HL-60/S4 treated with phorbol 12-myristate 13-acetate at 8.2 ng/mL for 4 days and 3 days (cell line): ENCODE results near the gene TRDMT1.

Experiments used
- in situ Hi-C: fragments of 300-500 bp; cut with MboI; formaldehyde crosslinking; loops from 2 replicates; pipeline ENCODE4 v1.15.0; 2022; ENCODE audit warnings: low sequenced_read_pairs

Gene TRDMT1

GRCh38 chr10:17109475-17110207, 91.8 kb downstream of the TRDMT1 start:
- in situ Hi-C loops: no loop called here

DNA sequence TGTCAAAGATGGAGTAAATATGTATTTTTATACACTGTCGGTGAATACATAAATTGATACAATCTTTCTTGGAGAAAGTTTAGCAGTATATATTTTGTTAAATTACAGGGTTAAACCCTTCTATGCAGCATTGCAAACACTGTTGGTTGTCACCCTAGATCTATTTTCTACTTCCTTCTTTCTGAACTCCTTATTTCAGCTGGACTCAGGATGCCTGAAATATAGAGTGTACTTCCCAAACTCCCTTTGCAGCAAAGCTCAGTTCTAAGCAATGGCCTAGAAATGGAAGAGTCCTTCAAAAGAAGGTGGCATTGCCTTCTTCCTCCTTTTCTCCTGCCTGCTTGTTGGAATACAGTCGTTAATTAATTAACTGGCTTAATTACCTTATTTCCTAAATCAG, 92.4 kb downstream of the TRDMT1 start:
- in situ Hi-C loops: no loop called here

GRCh38 chr10:17106991-17107390, 94.5 kb downstream of the TRDMT1 start:
- in situ Hi-C loops: no loop called here

DNA sequence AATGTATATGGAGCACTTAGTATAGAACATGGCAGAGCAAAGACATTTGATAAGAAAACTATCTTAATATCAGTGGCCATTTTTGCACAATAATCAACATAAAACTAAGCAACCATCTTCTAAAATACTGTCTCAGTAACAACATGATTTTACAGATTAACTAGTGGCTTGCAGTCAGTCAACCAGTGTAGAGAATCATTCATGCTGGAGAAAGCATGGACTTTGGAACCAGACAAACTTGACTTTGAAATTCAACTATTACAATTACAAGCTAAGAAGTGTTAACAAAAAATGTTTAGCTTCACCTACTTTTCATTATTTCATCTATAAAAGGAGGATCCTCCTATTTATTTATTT, 99.6 kb downstream of the TRDMT1 start:
- in situ Hi-C loops: no loop called here

DNA sequence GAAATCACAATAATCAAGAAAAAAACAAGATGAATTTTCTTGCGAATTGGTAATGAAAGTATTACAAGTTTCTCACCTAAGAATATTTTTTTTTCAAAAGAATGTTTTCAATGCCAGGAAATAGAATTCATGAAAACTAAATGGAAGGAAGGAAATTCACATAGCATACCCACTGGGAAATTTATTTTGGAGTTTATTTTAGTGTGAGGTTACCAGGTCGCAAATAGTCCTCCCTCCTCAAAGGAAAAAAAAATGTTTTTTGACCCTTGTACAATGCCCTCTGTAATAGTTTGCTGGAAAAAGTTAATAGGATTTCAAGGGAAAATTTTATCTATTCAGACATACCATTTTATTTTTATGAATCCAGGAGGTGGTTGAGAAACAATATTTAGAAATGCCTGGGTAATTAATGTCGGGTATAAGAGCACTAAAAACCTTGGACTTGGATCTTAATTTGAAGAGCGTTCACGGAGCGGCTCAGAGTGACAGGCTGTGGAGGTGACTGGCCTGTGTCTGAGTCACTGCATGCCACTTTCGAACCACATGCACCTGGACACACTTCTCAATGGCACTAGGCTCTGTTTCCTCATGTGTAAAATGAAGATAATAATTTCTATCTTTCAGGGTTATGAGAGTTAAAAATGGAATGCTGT, 100.1 kb downstream of the TRDMT1 start:
- in situ Hi-C loops: no loop called here

DNA sequence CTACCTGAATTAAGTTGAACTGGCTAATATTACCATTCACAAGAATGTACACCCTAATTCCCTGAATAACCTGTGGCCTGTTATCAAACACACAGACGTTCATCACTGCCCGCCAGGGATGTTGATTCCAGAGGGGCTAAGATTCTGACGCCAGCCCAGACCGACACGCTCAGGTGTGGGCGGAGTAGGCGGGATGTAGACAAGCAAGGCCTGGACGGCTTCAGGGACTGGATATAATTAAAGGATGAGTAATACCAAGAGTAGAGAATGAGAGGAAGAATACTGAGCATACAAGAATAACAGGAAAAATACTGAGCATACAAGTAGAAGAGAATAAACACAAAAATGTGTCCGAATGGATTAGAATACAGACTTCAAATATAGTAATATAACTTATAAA, 100.9 kb downstream of the TRDMT1 start:
- in situ Hi-C loops: no loop called here

DNA sequence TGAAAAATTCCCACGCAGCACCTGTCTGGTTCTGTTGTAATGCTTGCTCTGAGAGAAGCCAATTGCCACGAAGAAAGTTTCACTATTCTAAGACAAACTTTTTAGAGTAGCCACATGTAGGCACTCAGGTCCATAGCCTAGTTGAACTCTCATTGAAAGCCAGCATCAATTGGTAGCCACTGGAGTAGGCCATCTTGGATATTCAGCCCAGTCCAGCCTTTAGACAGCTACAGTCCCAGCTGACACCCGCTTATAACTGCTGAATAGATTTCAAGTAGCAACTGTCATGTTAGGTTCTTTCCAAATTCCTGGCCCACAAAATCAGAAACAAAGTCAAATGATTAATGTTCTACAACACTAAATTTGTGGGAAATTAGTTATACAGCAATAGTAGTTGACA, 103.5 kb downstream of the TRDMT1 start:
- in situ Hi-C loops: no loop called here
